B cell (primary cell): Measurements from ENCODE around the gene RNF17.

Source experiments
- EZH2 ChIP-seq: IDR thresholded peaks from 2 replicates; pipeline ENCODE4 v1.6.1; 2012; ENCODE audit warnings: borderline replicate concordance, low read depth, mild to moderate bottlenecking, moderate library complexity, low read length; ENCODE audit not compliant: insufficient read depth, poor library complexity, severe bottlenecking
- TF ChIP-seq, protein P1 (sequence below): fragments of 200-600 bp; IDR thresholded peaks from one replicate; pipeline ENCODE4 v1.8.0; 2022; ENCODE audit warnings: antibody characterized with exemption, mild to moderate bottlenecking

GRCh38 chr13:24897293-24897692 is 133.3 kb downstream of the RNF17 start:
- TF ChIP-seq, protein P1, sequence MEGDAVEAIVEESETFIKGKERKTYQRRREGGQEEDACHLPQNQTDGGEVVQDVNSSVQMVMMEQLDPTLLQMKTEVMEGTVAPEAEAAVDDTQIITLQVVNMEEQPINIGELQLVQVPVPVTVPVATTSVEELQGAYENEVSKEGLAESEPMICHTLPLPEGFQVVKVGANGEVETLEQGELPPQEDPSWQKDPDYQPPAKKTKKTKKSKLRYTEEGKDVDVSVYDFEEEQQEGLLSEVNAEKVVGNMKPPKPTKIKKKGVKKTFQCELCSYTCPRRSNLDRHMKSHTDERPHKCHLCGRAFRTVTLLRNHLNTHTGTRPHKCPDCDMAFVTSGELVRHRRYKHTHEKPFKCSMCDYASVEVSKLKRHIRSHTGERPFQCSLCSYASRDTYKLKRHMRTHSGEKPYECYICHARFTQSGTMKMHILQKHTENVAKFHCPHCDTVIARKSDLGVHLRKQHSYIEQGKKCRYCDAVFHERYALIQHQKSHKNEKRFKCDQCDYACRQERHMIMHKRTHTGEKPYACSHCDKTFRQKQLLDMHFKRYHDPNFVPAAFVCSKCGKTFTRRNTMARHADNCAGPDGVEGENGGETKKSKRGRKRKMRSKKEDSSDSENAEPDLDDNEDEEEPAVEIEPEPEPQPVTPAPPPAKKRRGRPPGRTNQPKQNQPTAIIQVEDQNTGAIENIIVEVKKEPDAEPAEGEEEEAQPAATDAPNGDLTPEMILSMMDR = no peak
- no peak for TF ChIP-seq EZH2
